DMS79 (cell line): Measurements from ENCODE around the gene UBALD2.
"Not testable (repeated sequence)": the region's sequence is repeated elsewhere in the genome, so short reads cannot be mapped to it uniquely, and the experiment has no call there.

Experiments used
- DNase-seq: peaks from one replicate; lab custom pipeline; 2025; lab: John Stamatoyannopoulos, UW

The UBALD2 gene

DNA sequence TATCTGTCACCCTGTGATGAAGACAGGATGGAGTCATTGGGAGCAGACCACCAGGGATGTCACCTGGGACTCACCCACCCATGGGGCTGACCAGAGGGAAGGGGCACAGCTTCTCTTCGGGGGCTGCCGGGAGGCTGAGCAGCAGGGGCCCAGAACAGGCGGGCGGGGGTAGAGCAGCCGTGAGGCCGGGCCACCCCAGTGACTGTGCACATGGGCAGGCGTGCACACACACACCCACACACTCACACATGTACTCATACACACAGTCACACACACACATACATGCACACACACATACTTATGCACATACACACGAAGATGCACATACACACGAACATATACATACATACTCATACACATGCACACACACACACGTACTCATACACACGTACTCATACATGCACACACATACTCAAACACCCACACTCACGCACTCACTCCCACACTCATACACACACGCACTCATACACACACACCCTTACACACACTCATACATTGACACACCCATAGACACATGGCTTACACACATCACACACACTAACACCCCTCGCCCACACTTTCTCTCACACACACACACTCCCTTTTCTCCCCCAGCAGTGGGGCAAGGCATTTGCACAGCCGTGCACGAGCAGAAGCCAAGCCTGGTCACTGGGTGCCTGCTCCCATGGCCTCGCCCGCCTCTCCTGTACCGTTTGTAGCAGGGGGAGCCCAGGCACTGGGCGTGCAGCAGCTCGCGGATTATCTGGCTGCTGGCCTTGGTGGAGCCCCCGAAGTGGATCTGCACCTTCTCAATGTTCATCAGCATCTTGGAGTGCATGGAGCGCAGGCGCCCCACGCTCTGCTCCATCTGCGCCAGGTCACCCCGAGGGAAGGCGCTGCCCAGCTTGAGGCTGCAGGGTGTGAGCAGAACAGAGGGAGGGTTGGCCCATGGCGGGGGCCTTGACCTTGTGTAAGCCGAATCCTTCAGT is 12.4 kb downstream of the UBALD2 start:
- no peak for DNase-seq

DNA sequence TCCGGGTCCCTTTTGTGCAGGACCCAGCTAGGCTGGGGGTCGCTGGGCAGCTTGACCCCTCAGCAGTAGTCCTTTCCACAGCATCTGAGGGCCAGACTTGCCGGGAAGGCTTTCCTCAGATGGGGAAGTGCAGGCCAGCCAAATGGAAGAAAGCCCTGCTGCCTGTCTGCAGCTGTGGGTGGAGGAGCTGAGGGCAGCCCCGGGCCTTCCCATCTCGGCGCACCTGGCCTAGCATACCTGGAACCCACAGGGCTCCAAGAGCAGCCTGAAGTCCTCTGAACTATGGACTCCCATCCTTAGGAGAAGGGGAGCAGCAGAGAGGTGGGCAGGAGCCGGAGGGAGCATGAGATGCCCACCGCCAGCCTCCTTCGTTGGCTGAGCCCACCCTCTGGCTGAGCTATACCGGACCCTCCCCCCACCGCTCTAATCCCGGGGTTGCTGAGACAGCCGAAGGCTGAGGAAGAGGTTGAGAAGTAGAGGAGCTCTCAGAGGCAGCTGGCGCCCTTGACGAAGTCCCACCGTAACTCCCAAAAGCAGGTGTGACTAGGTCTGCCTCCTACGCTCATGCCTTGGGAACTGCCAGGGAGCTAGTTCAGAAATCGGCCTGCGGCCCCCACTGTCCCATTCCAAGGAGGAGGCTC is 13.2 kb downstream of the UBALD2 start:
- no peak for DNase-seq

DNA sequence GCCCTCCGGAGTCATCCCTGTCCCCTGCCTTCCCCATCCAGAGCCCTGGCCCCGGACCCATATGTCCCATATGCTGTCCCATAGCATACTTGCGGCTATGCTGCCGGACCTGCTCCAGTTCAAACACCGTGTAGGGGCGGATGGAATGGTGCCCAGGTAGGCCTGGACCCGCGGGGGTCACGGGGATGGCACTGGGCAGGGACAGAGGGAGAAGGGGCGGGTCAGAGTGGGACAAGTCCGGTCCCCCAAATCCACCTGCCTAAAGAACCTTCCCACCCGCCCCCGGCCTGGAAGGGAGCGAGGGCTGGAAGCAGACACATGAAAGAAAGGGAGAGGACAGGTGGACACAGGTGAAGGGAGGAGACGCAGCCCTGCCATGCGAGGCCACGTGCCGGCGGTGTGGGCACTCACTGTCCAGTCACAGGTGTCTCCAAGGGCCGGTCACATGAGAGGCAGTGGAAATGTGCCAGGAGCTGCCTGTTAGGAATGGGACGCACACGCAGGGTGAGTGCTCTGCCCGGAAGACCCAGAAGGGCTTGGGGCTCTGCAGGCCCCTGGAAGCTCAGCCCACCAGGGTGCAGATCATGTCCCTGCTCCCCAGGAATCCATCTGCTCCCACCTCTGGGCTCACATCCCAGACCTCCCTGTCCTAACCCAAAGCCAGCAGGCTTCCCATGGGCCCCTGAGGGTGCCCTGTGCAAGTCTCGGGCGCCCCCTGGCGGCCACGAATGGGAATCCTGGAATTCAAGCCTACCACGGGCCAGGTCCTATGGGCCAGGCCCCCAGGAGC is 14.0 kb downstream of the UBALD2 start:
- peak; percentile 35 for DNase-seq

DNA sequence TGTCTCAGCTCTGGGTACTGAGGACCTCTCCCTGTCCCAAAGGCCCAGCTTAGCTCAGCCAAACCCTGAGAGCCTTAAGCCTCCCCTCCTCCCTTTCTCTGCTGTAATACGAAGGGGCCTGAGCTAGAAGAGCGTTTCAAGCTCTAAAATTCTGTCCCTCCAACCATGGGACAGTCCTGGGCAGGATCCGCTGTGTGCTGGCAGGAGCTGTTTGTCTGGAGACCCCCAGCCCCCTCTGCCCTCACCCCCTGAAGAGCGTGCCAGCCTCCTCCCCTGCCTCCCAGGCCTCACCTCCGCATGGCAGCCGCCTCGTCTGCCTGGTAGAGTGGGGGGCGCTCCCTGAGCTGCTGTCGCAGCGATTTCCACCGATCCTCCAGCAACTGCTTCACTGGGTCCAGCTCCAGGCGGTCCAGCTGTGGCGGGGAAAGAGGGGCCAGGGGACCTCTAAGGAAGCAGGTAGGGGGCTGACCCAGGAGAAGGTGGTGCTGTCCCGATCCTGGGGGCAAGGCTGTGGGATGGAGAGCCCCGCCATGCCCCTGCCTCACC is 14.7 kb downstream of the UBALD2 start:
- DNase-seq = no peak

DNA sequence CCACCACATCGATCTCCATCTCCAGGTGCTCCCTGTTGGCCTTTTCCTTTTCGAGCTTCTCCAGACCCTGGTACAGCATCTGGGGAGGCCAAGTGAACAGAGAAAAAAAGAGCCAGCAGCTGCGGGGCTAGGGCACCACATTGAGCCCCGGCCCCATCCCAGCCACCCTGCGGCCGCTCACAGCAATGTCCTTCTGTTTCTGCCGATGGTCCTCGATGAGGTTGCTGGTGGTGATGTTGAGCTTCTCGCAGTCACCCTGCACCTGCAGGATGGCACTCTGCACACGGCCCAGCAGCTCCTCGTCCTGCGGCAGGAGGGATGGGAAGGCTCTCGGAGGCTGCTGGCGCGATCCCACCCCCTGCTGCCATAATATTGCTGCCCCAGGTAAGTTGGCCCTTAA is 15.5 kb downstream of the UBALD2 start:
- no peak for DNase-seq

- no peak for DNase-seq
These were observed 16.6 kb downstream of the UBALD2 start for GRCh38 chr17:76281573-76282371.

GRCh38 chr17:76292567-76292966 is 27.4 kb downstream of the UBALD2 start:
- no peak for DNase-seq

DNA sequence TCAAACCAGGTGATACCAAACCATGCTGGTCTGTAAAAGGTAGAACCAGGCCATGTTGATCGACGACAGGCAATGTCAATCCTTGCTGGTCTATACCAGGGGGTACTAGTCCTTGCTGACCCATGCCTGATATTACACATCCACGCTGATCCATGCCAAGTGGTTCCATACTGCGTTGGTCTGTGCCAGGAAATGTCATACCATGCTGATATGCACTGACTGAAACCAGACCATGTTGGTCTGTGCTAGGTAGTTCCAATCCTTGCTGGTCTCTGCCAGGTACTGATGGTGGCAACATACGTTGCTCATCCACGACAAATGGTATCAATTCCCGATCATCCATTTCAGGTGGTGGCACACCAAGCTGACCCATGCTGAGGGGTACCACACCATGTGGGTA is 28.0 kb downstream of the UBALD2 start:
- no peak for DNase-seq

DNA sequence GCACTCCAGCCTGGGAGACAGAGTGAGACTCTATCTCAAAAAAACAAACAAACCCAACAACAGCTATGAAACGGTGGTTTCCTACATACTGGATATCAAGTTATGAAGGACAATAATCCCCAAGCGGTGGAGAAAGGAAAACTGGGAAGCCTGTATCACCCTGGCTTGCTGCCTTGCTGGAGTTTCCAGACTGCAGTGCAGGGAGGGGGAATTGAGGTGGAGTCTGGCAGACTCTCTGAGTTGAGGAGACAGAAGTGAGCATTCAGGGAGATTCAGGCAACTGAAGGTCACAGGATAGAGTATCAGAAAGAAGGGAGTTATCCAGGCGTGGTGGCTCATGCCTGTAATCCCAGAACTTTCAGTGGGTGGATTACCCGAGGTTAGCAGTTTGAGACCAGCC is 31.0 kb downstream of the UBALD2 start:
- DNase-seq = no peak

GRCh38 chr17:76296889-76297288 is 31.7 kb downstream of the UBALD2 start:
- DNase-seq = no peak

DNA sequence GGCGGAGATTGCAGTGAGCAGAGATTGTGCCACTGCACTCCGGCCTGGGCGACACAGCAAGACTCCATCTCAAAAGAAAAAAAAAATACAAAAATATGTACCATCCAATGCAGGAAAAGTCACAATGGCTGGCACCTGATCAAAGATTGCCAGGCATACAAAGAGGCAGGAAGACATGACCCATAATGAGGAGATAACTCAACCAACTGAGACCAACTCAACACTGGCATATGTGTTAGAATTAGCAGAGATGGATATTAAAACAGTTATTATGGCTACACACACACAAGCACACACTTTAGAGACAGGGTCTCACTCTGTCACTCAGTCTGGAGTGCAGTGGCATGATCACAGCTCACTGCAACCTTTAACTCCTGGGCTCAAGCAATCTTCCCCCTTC is 32.3 kb downstream of the UBALD2 start:
- DNase-seq = no peak

DNA sequence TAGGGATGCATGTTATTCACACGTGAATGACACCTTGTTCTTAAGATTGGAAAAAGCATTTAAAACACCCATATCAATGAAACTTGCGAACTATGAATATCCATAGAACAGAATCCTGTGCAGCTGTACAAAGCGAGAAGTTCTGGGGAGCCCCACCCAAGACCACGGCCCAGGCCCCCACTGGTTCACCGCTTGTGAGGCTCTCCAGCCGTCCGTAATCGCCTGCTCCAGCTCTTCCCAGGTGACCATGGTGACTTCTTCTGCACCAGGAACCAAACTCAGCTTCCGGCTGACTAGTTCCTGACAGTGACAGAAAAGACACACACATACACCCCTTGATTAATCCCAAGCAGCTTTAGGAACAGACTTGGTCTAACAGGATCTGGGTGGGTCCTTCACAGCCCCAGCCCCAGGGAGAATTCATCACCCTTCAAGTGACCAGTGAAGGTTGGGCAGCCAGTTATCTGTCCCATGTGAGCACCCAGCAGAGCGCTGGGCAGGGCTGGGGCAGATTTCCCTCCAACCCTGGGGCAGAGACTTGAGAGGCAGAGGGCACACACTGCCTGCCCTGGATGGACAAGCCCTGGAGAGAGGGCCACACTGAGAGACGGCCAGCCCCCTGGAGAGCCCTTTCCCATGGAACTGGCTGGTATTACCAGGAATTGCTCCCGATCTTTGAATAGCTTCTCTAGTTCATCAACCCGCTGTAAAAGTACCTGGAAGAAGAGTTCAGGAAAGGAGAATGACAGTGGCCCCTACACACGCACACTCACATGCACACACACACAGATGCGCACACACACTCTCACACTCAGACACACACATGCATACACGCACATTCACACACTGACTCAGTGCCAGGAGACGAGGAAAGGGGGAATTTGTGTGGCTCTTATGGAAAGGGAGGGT is 39.3 kb downstream of the UBALD2 start:
- no peak for DNase-seq

- DNase-seq = not testable (repeated sequence)
These were observed 39.9 kb downstream of the UBALD2 start for GRCh38 chr17:76305135-76305454.

- no peak for DNase-seq
These were observed 42.3 kb downstream of the UBALD2 start for GRCh38 chr17:76307299-76307965.

DNA sequence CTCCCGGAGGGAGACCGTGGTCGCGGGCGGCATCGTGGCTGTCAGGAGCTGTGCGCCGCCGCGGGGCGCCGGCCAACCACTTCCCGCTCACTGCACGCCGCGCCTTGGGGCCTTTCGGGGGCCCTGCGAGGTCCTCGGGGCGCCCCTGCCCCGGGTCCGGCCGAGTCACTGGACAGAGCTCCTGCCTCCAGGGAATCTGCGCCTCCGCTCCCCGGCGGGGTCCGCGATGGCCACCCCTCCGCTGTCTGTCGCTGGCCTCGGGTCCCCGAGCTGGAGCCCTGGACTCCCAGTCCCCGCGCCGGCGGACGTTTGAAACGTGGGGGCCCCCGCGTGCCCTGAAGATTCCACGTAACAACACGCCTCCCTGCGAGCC is 42.8 kb downstream of the UBALD2 start, which contains the start of gene QRICH2:
TSS of gene QRICH2 (minus strand) at position 311 of the 373 bp plus-strand sequence. CDS start at position 33, 278 bp downstream.
- DNase-seq = no peak

- no peak for DNase-seq
These were observed 44.3 kb downstream of the UBALD2 start for GRCh38 chr17:76309461-76309860.

DNA sequence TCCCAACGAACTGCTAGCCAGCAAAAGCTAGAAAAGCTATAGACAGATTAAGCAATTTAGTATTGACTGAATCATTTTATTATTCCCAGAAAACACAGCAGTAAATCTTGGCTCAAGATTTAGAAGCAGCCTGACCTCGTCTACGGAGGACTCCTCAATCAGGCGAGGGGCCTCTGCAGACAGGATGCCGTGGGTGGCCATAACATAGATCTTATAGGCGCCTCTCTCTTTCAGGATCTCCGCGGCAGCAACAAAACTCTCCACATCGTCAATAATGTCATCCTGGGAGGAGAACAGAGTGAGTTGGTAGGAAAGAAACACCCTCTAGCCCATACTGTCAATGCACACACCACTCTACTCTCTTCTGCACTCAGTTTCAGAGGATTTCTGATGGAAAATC is 47.6 kb downstream of the UBALD2 start:
- no peak for DNase-seq

GRCh38 chr17:76314392-76315227 is 49.5 kb downstream of the UBALD2 start:
- no peak for DNase-seq

DNA sequence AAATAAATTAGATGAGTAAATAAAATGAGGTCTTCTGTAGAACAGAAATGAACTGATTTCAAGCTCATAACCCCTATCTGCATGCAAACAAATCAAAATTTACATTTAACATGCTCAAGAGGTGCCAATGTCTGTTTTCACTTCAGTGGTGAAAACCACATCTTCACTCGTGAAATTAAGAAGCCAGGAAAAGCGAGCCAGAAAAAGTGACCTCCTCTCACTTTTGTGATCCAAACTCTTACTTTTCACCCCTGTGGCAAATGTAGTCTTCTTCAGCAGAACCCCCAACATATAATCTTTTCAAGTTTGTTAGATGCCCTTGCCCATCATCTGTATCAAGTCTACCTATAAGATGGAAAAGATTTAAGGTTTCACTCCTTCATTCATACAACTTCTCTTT is 52.4 kb downstream of the UBALD2 start:
- DNase-seq = no peak
